Endodermal cell (in vitro differentiated cells): ENCODE results near the gene SLC2A8. TPM values are rescaled to one million over a fixed set of nuclear protein-coding genes. Genes with fewer than 3 reads are reported as not detected.
A peak's percentile ranks its signal among the peaks of the same experiment; 100 is the strongest.

Experiments
- DNase-seq: peaks from one replicate; pipeline ENCODE4 v3.0.0-alpha.2; 2017
- H3K27ac ChIP-seq: 2 replicates; pipeline ENCODE4 v1.5.1; 2013; ENCODE audit warnings: mild to moderate bottlenecking, low read depth, low read length, moderate library complexity
- H3K27me3 ChIP-seq: 2 replicates; pipeline ENCODE4 v1.6.1; 2013; ENCODE audit warnings: mild to moderate bottlenecking, low read length, moderate library complexity; ENCODE audit not compliant: insufficient read depth, control insufficient read depth, poor library complexity, severe bottlenecking
- H3K36me3 ChIP-seq: 2 replicates; pipeline ENCODE4 v1.7.0; 2013; ENCODE audit warnings: mild to moderate bottlenecking, low read length, moderate library complexity; ENCODE audit not compliant: control insufficient read depth, insufficient read depth
- H3K4me1 ChIP-seq: one replicate; pipeline ENCODE4 v1.7.0; 2013; ENCODE audit warnings: low read length; ENCODE audit not compliant: control insufficient read depth, insufficient read depth
- H3K4me3 ChIP-seq: 2 replicates; pipeline ENCODE4 v1.5.1; 2013; ENCODE audit warnings: mild to moderate bottlenecking, low read length, moderate library complexity
- H3K9ac ChIP-seq: 2 replicates; pipeline ENCODE4 v1.6.1; 2013; ENCODE audit warnings: mild to moderate bottlenecking, low read length, moderate library complexity; ENCODE audit not compliant: poor library complexity, severe bottlenecking; ENCODE audit errors: extremely low read depth
- H3K9me3 ChIP-seq: 2 replicates; pipeline ENCODE4 v1.6.1; 2013; ENCODE audit warnings: mild to moderate bottlenecking, low read length, moderate library complexity; ENCODE audit not compliant: control insufficient read depth
- H3K27ac Mint-ChIP-seq: 2 replicates; pipeline ENCODE4 v1.8.0; 2020; ENCODE audit warnings: mixed read lengths
- H3K27me3 Mint-ChIP-seq: 2 replicates; pipeline ENCODE4 v1.8.0; 2021; ENCODE audit warnings: mild to moderate bottlenecking, mixed read lengths; ENCODE audit not compliant: insufficient read depth
- H3K36me3 Mint-ChIP-seq: 2 replicates; pipeline ENCODE4 v1.8.0; 2020; ENCODE audit warnings: low read depth, mixed read lengths
- H3K4me1 Mint-ChIP-seq: 2 replicates; pipeline ENCODE4 v1.8.0; 2020; ENCODE audit warnings: mixed read lengths
- H3K4me3 Mint-ChIP-seq: 2 replicates; pipeline ENCODE4 v1.8.0; 2020; ENCODE audit warnings: mild to moderate bottlenecking, moderate library complexity, mixed read lengths
- H3K9me3 Mint-ChIP-seq: 2 replicates; pipeline ENCODE4 v1.8.0; 2020; ENCODE audit warnings: mild to moderate bottlenecking, mixed read lengths
- WGBS, 2 experiments: methylation state at CpG; one replicate each; pipeline versions ENCODE4 v1.1.5 to v1.1.7; 2013; ENCODE audit warnings: missing lambda C conversion rate in 2 of 2, mixed read lengths in 1 of 2; ENCODE audit not compliant: insufficient coverage in 1 of 2, insufficient read length in 1 of 2; 5-methylcytosine and 5-hydroxymethylcytosine counted together
- total RNA-seq, 2 donors: library from RNA; stranded (reverse); fragmentation: NEBNext Ultra II Directional in 1 of 2; extraction: Animal tissue kit (Norgen Biotek cat#: 25700) in 1 of 2; gene quantifications; 2 replicates in 1 of 2; 3 replicates in 1 of 2; pipeline ENCODE4 v1.2.1, GENCODE V29; 2021
- TF ChIP-seq, protein P1 (sequence below): fragments of 200-600 bp; sonication (generic); conservative IDR thresholded peaks from 2 replicates; pipeline ENCODE4 v1.5.0; 2021; ENCODE audit warnings: antibody characterized with exemption, mild to moderate bottlenecking

SLC2A8 gene
- total RNA-seq, 2 donors from 2014 or later: 33.6 to 40.3 TPM

DNA sequence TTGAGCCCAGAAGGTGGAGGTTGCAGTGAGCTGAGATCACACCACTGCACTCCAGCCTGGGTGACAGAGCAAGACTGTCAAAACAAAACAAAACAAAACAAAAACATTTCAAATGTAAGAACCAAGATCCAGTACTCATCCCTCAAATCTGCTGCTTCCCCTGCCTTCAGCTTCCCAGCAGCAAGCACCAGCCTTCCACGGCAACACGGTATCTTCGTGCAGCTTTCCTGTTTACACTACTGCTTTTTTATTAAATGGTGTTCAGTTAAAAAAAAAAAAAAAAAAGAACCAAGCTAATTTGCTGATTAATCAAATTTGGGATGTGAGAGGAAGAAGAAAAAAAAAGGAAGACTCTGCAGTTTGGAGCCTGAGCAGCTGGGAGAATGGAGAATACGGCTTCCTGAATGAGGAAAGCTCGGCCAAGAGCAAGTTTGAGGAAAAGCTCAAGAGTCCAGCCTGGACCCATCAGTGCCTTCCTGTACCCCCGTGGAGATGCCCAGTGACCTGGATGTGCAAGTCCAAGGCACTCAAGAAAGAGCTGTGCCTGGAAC, 28.0 kb upstream of the SLC2A8 start:
- Mint-ChIP-seq H3K4me1 (no peaks in the 10 kb centered on the region), H3K36me3 (no peaks in the 10 kb centered on the region), H3K4me3 (no peak overlapping the region), H3K9me3 (no peaks in the 10 kb centered on the region), H3K27ac (no peak overlapping the region), H3K27me3 (no peaks in the 10 kb centered on the region)
- H3K4me3 ChIP-seq: no peak overlapping the region
- H3K36me3 ChIP-seq: no peaks in the 10 kb centered on the region
- no peaks in the 10 kb centered on the region for H3K27me3 ChIP-seq
- no peak overlapping the region for H3K27ac ChIP-seq
- TF ChIP-seq, protein P1, sequence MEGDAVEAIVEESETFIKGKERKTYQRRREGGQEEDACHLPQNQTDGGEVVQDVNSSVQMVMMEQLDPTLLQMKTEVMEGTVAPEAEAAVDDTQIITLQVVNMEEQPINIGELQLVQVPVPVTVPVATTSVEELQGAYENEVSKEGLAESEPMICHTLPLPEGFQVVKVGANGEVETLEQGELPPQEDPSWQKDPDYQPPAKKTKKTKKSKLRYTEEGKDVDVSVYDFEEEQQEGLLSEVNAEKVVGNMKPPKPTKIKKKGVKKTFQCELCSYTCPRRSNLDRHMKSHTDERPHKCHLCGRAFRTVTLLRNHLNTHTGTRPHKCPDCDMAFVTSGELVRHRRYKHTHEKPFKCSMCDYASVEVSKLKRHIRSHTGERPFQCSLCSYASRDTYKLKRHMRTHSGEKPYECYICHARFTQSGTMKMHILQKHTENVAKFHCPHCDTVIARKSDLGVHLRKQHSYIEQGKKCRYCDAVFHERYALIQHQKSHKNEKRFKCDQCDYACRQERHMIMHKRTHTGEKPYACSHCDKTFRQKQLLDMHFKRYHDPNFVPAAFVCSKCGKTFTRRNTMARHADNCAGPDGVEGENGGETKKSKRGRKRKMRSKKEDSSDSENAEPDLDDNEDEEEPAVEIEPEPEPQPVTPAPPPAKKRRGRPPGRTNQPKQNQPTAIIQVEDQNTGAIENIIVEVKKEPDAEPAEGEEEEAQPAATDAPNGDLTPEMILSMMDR: no peak
- no peak overlapping the region for H3K9ac ChIP-seq
- no peak for DNase-seq
- H3K4me1 ChIP-seq: no peaks in the 10 kb centered on the region
- 88 to 100% methylated on average over 3 to 6 of the region's 6 CpGs for WGBS, 2 experiments
- no peaks in the 10 kb centered on the region for H3K9me3 ChIP-seq

DNA sequence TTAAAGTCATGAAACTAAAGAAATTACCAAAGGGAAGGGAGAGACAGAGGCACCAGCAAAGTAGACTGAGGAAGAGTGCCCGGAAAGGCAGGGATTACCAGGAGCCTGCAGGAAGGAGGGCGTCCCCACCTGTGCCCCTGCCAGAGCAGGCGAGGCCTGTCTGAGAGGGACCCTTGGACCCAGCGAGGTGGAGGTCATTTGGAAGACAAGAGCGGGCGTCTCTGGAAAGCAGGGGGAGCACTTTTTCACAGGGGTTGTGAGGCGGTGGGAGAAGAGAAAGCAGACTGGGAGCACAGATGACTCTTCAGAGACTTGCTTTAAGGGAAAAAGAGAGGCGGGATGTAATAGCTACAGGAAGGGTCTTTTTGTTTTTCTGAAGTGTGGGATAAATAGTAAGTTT, 27.5 kb upstream of the SLC2A8 start:
- 87 to 89% methylated on average over 8 of the region's 8 CpGs for WGBS, 2 experiments
- no peak for DNase-seq
- peak overlapping the region; percentile 7 for H3K27ac Mint-ChIP-seq
- H3K27me3 ChIP-seq: no peaks in the 10 kb centered on the region
- no peaks in the 10 kb centered on the region for H3K9me3 ChIP-seq
- H3K4me3 ChIP-seq: no peak overlapping the region
- H3K9ac ChIP-seq: no peak overlapping the region
- TF ChIP-seq, protein P1: peak; percentile 13
- no peak overlapping the region for H3K27ac ChIP-seq
- no peaks in the 10 kb centered on the region for H3K27me3 Mint-ChIP-seq
- no peaks in the 10 kb centered on the region for H3K4me1 Mint-ChIP-seq
- H3K36me3 Mint-ChIP-seq: no peaks in the 10 kb centered on the region
- no peak overlapping the region for H3K4me3 Mint-ChIP-seq
- no peaks in the 10 kb centered on the region for H3K9me3 Mint-ChIP-seq
- no peaks in the 10 kb centered on the region for H3K36me3 ChIP-seq
- H3K4me1 ChIP-seq: no peaks in the 10 kb centered on the region

DNA sequence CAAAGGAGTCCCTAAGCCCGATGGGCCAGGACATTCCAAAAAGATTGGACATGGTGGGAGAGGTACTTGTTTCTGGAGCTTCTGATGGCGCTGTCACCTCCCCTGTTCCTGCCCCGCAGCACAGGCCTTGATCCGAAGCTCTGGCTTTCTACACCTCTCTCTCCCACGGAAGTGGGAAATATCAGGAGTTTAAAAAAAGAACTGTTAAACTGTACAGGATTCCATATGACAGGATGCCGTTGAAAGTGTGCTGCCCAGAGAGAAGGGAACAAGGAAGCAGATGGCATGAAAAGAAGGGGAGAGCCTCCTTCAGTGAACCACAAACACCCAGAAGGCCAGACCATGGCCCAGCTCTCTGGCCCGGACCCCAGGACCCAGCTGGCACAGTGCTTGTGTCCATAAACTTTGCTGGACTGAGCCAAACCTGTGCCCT, 26.8 kb upstream of the SLC2A8 start:
- Histone ChIP-seq H3K9me3 (no peaks in the 10 kb centered on the region), H3K4me1 (no peaks in the 10 kb centered on the region), H3K4me3 (no peak overlapping the region), H3K36me3 (no peaks in the 10 kb centered on the region), H3K27me3 (no peaks in the 10 kb centered on the region), H3K27ac (no peak overlapping the region), H3K9ac (no peak overlapping the region)
- TF ChIP-seq, protein P1: no peak
- no peaks in the 10 kb centered on the region for H3K9me3 Mint-ChIP-seq
- H3K36me3 Mint-ChIP-seq: no peaks in the 10 kb centered on the region
- H3K4me1 Mint-ChIP-seq: no peaks in the 10 kb centered on the region
- no peaks in the 10 kb centered on the region for H3K27me3 Mint-ChIP-seq
- 95 to 100% methylated on average over 5 to 7 of the region's 7 CpGs for WGBS, 2 experiments
- no peak for DNase-seq
- no peak overlapping the region for H3K27ac Mint-ChIP-seq
- no peak overlapping the region for H3K4me3 Mint-ChIP-seq
